Kidney epithelial cell (primary cell): ENCODE results near the gene ZDHHC22. TPM values are rescaled to one million over a fixed set of nuclear protein-coding genes. Genes with fewer than 3 reads are reported as not detected.
A peak's percentile ranks its signal among the peaks of the same experiment; 100 is the strongest.

Experiments used
- DNase-seq: peaks from one replicate; pipeline ENCODE4 v3.0.0-alpha.2; 2010; ENCODE audit warnings: low read depth
- H3K27me3 ChIP-seq: 2 replicates; pipeline ENCODE4 v1.6.0; 2011; ENCODE audit warnings: low read length; ENCODE audit not compliant: control insufficient read depth, insufficient read depth
- H3K36me3 ChIP-seq: 2 replicates; pipeline ENCODE4 v1.5.1; 2011; ENCODE audit warnings: low read length; ENCODE audit not compliant: control insufficient read depth, insufficient read depth
- H3K4me3 ChIP-seq: 2 replicates; pipeline ENCODE4 v1.5.1; 2011; ENCODE audit warnings: low read depth, mild to moderate bottlenecking, control low read depth, low read length
- total RNA-seq: library from RNA; depleted of rRNA; stranded (reverse); fragments of >200 nt; gene quantifications from 2 replicates; pipeline ENCODE4 v1.2.3, GENCODE V29; 2015
- TF ChIP-seq, protein P1 (sequence below): IDR thresholded peaks from 2 replicates; pipeline ENCODE4 v1.5.1; 2011; ENCODE audit warnings: mild to moderate bottlenecking, moderate library complexity, low read length, control low read depth, inconsistent platforms; ENCODE audit not compliant: insufficient read depth, poor library complexity, severe bottlenecking

The ZDHHC22 gene
- total RNA-seq, 1 donor from 2014 or later = 0.21 TPM

GRCh38 chr14:77153802-77154201 lies 12.2 kb upstream of the ZDHHC22 start:
- Histone ChIP-seq H3K36me3 (no peaks in the 10 kb centered on the region), H3K4me3 (no peak overlapping the region), H3K27me3 (peaks cover 31% of the 10 kb centered on the region)
- TF ChIP-seq, protein P1, sequence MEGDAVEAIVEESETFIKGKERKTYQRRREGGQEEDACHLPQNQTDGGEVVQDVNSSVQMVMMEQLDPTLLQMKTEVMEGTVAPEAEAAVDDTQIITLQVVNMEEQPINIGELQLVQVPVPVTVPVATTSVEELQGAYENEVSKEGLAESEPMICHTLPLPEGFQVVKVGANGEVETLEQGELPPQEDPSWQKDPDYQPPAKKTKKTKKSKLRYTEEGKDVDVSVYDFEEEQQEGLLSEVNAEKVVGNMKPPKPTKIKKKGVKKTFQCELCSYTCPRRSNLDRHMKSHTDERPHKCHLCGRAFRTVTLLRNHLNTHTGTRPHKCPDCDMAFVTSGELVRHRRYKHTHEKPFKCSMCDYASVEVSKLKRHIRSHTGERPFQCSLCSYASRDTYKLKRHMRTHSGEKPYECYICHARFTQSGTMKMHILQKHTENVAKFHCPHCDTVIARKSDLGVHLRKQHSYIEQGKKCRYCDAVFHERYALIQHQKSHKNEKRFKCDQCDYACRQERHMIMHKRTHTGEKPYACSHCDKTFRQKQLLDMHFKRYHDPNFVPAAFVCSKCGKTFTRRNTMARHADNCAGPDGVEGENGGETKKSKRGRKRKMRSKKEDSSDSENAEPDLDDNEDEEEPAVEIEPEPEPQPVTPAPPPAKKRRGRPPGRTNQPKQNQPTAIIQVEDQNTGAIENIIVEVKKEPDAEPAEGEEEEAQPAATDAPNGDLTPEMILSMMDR = no peak
- DNase-seq = no peak

DNA sequence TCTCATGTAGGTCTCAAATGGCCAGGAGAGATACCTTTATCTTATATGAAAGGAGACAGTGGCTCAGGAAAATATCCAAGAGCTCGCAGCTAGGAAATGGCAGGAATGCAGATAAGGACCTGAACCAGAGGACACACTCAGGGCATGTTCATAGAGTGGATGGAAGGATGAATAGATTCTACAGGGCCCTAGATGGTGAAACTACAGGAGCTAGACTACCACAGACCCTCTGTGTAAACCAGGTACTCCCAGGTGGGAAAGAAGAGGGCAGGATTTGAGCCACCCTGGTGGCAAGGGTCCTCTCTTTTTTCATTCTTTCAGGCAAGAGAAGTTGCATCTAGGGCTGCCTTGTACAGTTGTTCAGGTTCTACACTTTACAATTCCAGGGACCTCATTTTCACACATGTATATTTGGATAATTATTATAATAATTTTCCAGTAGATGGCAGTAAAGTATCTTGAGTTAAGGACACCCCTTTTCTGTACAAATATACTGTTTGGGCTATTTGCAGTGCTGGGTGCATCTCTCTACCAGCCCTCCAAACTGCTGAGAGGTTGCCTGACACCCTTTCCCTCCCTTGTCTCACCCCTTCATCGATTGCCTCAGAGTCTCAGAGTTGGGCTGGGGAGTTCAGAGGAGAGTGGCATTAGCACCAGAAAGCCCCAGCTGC lies 10.5 kb upstream of the ZDHHC22 start:
- peaks cover 28% of the 10 kb centered on the region for H3K27me3 ChIP-seq
- TF ChIP-seq, protein P1 = no peak
- H3K36me3 ChIP-seq = no peaks in the 10 kb centered on the region
- no peak overlapping the region for H3K4me3 ChIP-seq
- no peak for DNase-seq

DNA sequence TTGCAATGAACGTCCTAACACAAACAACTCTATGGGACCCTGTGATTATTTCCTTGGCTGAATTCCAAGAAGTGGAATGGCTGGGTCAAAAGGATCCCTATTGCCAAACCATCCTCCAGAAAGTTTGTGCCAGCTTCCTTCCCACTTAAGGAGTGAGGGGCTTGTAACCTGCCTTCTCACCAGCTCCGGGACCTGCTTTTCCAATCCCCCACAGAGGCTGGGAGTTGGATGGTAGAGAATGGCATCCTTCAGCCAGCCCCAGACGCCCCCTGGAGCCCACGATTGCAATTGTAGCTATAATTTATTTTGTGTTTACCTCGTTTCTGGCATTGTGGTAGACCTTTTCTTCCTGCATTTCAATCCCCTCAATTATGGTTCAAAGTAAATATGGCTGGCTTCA lies 9.7 kb upstream of the ZDHHC22 start:
- TF ChIP-seq, protein P1 = peak; percentile 75

GRCh38 chr14:77148510-77149231 lies 7.1 kb upstream of the ZDHHC22 start:
- peaks cover 34% of the 10 kb centered on the region for H3K27me3 ChIP-seq
- H3K4me3 ChIP-seq = no peak overlapping the region
- TF ChIP-seq, protein P1 = no peak

More for the DNA sequence above, 9.7 kb upstream of the ZDHHC22 start:
- no peak overlapping the region for H3K4me3 ChIP-seq
- DNase-seq = no peak
- H3K27me3 ChIP-seq = peaks cover 36% of the 10 kb centered on the region
- H3K36me3 ChIP-seq = no peaks in the 10 kb centered on the region

GRCh38 chr14:77145975-77146740 lies 4.6 kb upstream of the ZDHHC22 start:
- no peak for DNase-seq
- TF ChIP-seq, protein P1 = no peak
- Histone ChIP-seq H3K4me3 (no peak overlapping the region), H3K36me3 (no peaks in the 10 kb centered on the region), H3K27me3 (peaks cover 49% of the 10 kb centered on the region)

More at GRCh38 chr14:77148510-77149231, 7.1 kb upstream of the ZDHHC22 start:
- DNase-seq = no peak
- H3K36me3 ChIP-seq = no peaks in the 10 kb centered on the region
